Measurements from ENCODE around the gene PSMG3. TPM values are rescaled to one million over a fixed set of nuclear protein-coding genes. Genes with fewer than 3 reads are reported as not detected.
A peak's percentile ranks its signal among the peaks of the same experiment; 100 is the strongest.

Gene PSMG3
- total RNA-seq, 1 donor, result 24.6 TPM

- no peak overlapping the region for H3K4me3 ChIP-seq (ENCODE audit: low read depth, low read length)
- no peak for DNase-seq (ENCODE audit: low read depth)
- no peak for TF ChIP-seq CTCF (IDR thresholded peaks at IDR 0.05; ENCODE audit: insufficient read depth, low read depth, low read length)
Measured at GRCh38 chr7:1563981-1564602, 5.7 kb downstream of the PSMG3 start.

- no peak for TF ChIP-seq CTCF (IDR thresholded peaks at IDR 0.05; ENCODE audit: insufficient read depth, low read depth, low read length)
- DNase-seq (ENCODE audit: low read depth), result peak; percentile 80
- no peak overlapping the region for H3K4me3 ChIP-seq (ENCODE audit: low read depth, low read length)
Measured at GRCh38 chr7:1562597-1563051, 7.2 kb downstream of the PSMG3 start.

GRCh38 chr7:1562116-1562515 lies 7.7 kb downstream of the PSMG3 start:
- no peak for TF ChIP-seq CTCF (IDR thresholded peaks at IDR 0.05; ENCODE audit: insufficient read depth, low read depth, low read length)
- DNase-seq (ENCODE audit: low read depth), result no peak

GRCh38 chr7:1561036-1561940 lies 8.5 kb downstream of the PSMG3 start:
- no peak for TF ChIP-seq CTCF (IDR thresholded peaks at IDR 0.05; ENCODE audit: insufficient read depth, low read depth, low read length)
- H3K4me3 ChIP-seq (ENCODE audit: low read depth, low read length), result no peak overlapping the region
- DNase-seq (ENCODE audit: low read depth), result no peak

More at GRCh38 chr7:1562116-1562515, 7.7 kb downstream of the PSMG3 start:
- no peak overlapping the region for H3K4me3 ChIP-seq (ENCODE audit: low read depth, low read length)

- no peak overlapping the region for H3K4me3 ChIP-seq (ENCODE audit: low read depth, low read length)
- DNase-seq (ENCODE audit: low read depth), result no peak
- no peak for TF ChIP-seq CTCF (IDR thresholded peaks at IDR 0.05; ENCODE audit: insufficient read depth, low read depth, low read length)
Measured at GRCh38 chr7:1560620-1561031, 9.2 kb downstream of the PSMG3 start.

- TF ChIP-seq CTCF (IDR thresholded peaks at IDR 0.05; ENCODE audit: insufficient read depth, low read depth, low read length), result no peak
- H3K4me3 ChIP-seq (ENCODE audit: low read depth, low read length), result no peak overlapping the region
- no peak for DNase-seq (ENCODE audit: low read depth)
Measured at GRCh38 chr7:1559626-1560590, 9.9 kb downstream of the PSMG3 start.

Measured in fibroblast of villous mesenchyme (primary cell).